Activated T-cell treated with anti-CD3 and anti-CD28 coated beads, Interleukin-2, amount 50 U/mL, for 72 hours (primary cell): ENCODE data around the gene SERPINA9. TPM values are rescaled to one million over a fixed set of nuclear protein-coding genes. Genes with fewer than 3 reads are reported as not detected.
A peak's percentile ranks its signal among the peaks of the same experiment; 100 is the strongest.

ENCODE experiments used
- ATAC-seq, 2 donors: fragments of 150-1000 bp; cut with Tn5 transposase; replicated peaks in 1 of 2; 2 replicates each; pipeline ENCODE4 v1.10.0; 2021; ENCODE audit warnings: moderate library complexity in 2 of 2, mild to moderate bottlenecking in 1 of 2
- DNase-seq, 2 donors: peaks; one replicate each; pipeline ENCODE4 v3.0.0; 2021 to 2022; ENCODE audit warnings: mixed read lengths in 1 of 2
- H3K27ac Mint-ChIP-seq: one replicate; pipeline ENCODE4 v1.8.0; 2022; ENCODE audit warnings: mild to moderate bottlenecking, moderate library complexity, mixed read lengths
- H3K27me3 Mint-ChIP-seq: one replicate; pipeline ENCODE4 v1.8.0; 2022; ENCODE audit warnings: low read depth, mixed read lengths
- H3K36me3 Mint-ChIP-seq, 2 donors: one replicate each; pipeline ENCODE4 v1.8.0; 2022; ENCODE audit warnings: mixed read lengths in 2 of 2, mild to moderate bottlenecking in 1 of 2; ENCODE audit not compliant: insufficient read depth in 2 of 2
- H3K4me1 Mint-ChIP-seq: one replicate; pipeline ENCODE4 v1.8.0; 2022; ENCODE audit warnings: low read depth, mixed read lengths
- H3K4me3 Mint-ChIP-seq, 2 donors: one replicate each; pipeline ENCODE4 v1.8.0; 2022; ENCODE audit warnings: mild to moderate bottlenecking in 2 of 2, mixed read lengths in 2 of 2, moderate library complexity in 2 of 2
- H3K9me3 Mint-ChIP-seq, 2 donors: one replicate each; pipeline ENCODE4 v1.8.0; 2022; ENCODE audit warnings: mixed read lengths in 2 of 2
- total RNA-seq, 2 donors: library from RNA; stranded (reverse); gene quantifications; one replicate each; pipeline ENCODE4 v1.2.3, GENCODE V29; 2022

The SERPINA9 gene
- total RNA-seq, 2 donors from 2014 or later = not detected

GRCh38 chr14:94505206-94505605 lies 29.2 kb upstream of the SERPINA9 start:
- Mint-ChIP-seq H3K27me3 (no peaks in the 10 kb centered on the region), H3K27ac (no peak overlapping the region), H3K4me3 (no peak overlapping the region), H3K4me1 (no peaks in the 10 kb centered on the region), H3K36me3 (no peaks in the 10 kb centered on the region), H3K9me3 (no peaks in the 10 kb centered on the region)
- no peak for DNase-seq
- ATAC-seq = no peak

- H3K27me3 Mint-ChIP-seq = no peaks in the 10 kb centered on the region
- no peaks in the 10 kb centered on the region for H3K36me3 Mint-ChIP-seq
- no peak for DNase-seq
- no peaks in the 10 kb centered on the region for H3K4me1 Mint-ChIP-seq
- no peak for ATAC-seq
- no peak overlapping the region for H3K4me3 Mint-ChIP-seq
- H3K27ac Mint-ChIP-seq = no peak overlapping the region
- no peaks in the 10 kb centered on the region for H3K9me3 Mint-ChIP-seq
These were observed 25.9 kb upstream of the SERPINA9 start for GRCh38 chr14:94501588-94502516.

DNA sequence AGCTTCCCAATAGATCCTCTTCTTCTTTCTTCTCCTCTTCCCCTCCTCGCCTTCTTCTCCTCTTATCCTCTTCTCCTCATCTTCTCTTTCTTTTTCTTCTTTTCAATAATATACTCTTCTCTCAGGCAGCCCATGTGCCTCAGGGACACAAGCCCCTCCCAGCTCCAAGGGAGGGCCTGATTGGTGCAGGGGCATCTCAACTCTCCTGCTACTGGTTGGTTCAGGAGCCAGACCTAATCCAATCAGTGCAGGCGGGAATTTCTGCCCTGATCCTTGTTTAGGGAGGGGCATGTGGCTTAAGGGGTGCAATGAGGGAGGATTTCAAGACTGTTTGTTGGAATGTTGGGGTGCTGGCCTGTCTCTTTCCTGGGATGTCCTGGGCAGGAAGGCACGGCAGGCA lies 24.3 kb upstream of the SERPINA9 start:
- Mint-ChIP-seq H3K9me3 (no peaks in the 10 kb centered on the region), H3K27ac (no peak overlapping the region), H3K36me3 (no peaks in the 10 kb centered on the region), H3K27me3 (no peaks in the 10 kb centered on the region), H3K4me3 (no peak overlapping the region), H3K4me1 (no peaks in the 10 kb centered on the region)
- ATAC-seq = no peak
- no peak for DNase-seq

GRCh38 chr14:94499673-94500072 lies 23.7 kb upstream of the SERPINA9 start:
- ATAC-seq = no peak

DNA sequence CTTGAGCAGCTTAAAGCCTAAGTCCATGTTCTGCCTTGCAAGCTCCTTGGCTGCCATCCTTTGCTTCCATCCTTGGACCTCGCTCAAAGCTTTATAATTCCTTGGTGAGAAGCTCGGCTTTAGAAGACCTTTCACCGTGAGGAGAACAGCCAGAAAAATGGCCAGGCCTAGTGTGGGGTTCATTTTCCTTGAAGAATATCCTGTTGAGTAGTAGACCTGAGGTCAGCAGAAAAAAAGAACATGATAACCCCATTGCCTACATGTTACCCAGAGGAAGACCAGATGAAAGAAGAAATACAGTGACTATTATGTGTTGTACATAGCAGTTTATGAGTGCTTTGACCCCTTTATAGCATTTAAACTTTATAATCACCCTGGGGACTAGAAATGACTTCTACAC lies 22.2 kb upstream of the SERPINA9 start:
- Mint-ChIP-seq H3K27ac (no peak overlapping the region), H3K9me3 (no peaks in the 10 kb centered on the region), H3K4me1 (no peaks in the 10 kb centered on the region), H3K4me3 (no peak overlapping the region), H3K36me3 (no peaks in the 10 kb centered on the region), H3K27me3 (no peaks in the 10 kb centered on the region)
- ATAC-seq (no peak), DNase-seq (no peak)

More at GRCh38 chr14:94499673-94500072, 23.7 kb upstream of the SERPINA9 start:
- H3K4me3 Mint-ChIP-seq = no peak overlapping the region
- H3K9me3 Mint-ChIP-seq = no peaks in the 10 kb centered on the region
- no peaks in the 10 kb centered on the region for H3K36me3 Mint-ChIP-seq
- H3K4me1 Mint-ChIP-seq = no peaks in the 10 kb centered on the region
- H3K27ac Mint-ChIP-seq = no peak overlapping the region
- DNase-seq = no peak
- H3K27me3 Mint-ChIP-seq = no peaks in the 10 kb centered on the region

DNA sequence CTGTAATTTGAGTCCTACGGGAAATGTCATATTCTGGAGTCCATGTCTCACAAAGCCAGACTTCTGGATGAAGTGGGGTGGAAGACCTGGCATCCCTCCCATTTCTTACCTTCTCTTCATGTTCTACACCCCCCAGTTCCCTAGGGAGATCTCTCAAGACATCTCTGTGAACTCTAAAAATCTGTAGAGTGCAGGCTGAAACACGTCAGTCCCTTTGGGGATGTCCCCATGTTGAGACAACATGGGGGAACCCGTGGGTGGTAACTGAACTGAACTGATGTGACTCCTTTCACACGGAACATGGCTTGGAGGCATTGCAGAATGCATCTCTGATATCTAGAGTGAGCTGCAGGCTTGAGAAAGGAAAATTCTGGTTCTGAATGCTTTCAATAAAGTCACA lies 18.1 kb upstream of the SERPINA9 start:
- no peak overlapping the region for H3K27ac Mint-ChIP-seq
- H3K27me3 Mint-ChIP-seq = no peaks in the 10 kb centered on the region
- ATAC-seq (no peak), DNase-seq (no peak)
- H3K9me3 Mint-ChIP-seq = no peaks in the 10 kb centered on the region
- H3K4me3 Mint-ChIP-seq = no peak overlapping the region
- no peaks in the 10 kb centered on the region for H3K36me3 Mint-ChIP-seq
- no peaks in the 10 kb centered on the region for H3K4me1 Mint-ChIP-seq

DNA sequence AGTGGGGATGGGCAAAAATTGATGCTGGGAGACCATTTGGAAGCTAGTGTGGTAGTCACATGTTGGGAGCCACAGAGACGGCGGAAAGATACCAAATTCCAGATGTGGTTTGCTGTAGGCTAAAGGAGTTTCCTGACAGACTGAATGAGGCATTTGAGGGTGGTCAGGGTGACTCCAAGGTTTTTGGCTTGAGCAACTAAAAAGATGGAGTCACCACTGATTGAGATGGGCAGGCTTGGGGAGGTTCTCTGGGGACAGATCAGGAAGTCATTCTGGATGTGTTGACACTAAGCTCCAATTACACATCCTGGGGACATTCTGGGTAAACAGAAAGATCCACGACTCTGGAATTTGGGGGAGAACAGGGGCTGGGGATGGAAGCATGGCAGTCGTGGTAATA lies 15.5 kb upstream of the SERPINA9 start:
- Mint-ChIP-seq H3K36me3 (no peaks in the 10 kb centered on the region), H3K9me3 (no peaks in the 10 kb centered on the region), H3K4me1 (no peaks in the 10 kb centered on the region), H3K27ac (no peak overlapping the region), H3K27me3 (peaks cover 9% of the 10 kb centered on the region), H3K4me3 (no peak overlapping the region)
- no peak for ATAC-seq
- no peak for DNase-seq

GRCh38 chr14:94489336-94489735 lies 13.3 kb upstream of the SERPINA9 start:
- ATAC-seq = no peak
- Mint-ChIP-seq H3K27me3 (peaks cover 9% of the 10 kb centered on the region), H3K4me3 (no peak overlapping the region), H3K4me1 (peaks cover 4% of the 10 kb centered on the region), H3K9me3 (no peaks in the 10 kb centered on the region), H3K27ac (no peak overlapping the region), H3K36me3 (no peaks in the 10 kb centered on the region)
- no peak for DNase-seq

DNA sequence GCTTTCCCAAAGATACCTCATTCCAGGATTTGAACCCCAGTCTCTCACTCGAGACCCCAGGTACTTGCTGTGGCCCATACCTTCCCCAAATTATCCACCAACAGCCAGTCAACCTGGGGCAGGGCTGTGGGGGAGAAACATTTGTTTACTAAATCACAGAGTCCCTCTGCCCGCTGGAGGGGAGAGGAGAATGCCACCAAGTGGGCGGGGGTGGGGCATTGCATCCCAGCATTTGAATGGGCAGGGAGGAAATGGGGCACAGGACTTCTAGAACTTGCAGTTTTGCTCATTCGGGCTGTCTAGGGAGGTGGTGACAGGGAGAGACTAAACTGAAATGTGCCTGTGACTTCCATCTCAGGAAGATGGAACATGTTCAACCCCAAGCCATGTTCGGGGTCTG lies 10.9 kb upstream of the SERPINA9 start:
- Mint-ChIP-seq H3K4me1 (peaks cover 4% of the 10 kb centered on the region), H3K4me3 (no peak overlapping the region), H3K27ac (no peak overlapping the region), H3K27me3 (peaks cover 20% of the 10 kb centered on the region), H3K9me3 (no peaks in the 10 kb centered on the region), H3K36me3 (no peaks in the 10 kb centered on the region)
- ATAC-seq = no peak
- DNase-seq = no peak

DNA sequence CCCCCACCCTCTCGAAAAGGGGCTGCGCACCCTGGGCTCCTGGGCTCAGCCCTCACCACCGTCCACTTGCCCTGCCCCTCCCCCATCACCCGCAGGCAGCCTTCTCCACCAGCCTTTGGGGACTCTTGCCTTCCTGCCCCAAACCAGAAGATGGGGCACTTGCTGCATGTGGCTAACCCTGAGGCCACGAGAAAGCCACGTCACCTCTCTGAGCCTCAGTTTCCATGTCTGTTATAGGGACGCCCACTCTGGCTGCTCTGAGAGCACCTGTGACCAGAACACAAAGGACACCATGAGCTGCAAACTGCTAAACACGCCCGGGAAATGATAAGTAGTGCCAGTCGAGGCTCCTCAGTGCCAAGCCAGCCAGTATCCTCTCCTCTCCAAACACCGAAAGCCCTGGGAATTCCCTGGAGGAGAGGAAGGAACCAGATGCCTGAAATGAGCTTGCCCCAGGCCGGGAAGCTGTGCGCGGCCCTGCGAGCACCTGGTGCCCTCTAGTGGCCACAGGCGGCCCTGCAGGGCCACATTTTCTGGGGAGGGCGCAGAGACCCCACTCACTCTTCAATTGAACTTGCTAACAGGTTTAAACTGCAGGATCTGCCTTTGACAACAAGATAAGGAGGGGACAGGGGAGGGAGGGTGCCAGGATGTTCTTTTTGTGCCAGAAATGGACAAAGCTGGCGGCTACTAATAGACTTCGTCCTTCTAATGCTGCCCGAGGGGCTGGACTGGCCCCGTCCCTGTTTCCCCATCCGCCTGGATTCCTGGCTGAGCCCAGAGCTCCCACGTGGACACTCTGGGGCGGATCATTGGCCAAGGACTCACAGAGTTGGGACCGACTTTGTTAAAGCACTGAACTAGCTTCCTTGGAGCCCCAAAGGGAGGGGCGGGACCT lies 10.2 kb upstream of the SERPINA9 start:
- ATAC-seq = peak; percentile 49 to 55
- no peak overlapping the region for H3K4me3 Mint-ChIP-seq
- DNase-seq = peak; percentile 37 to 65
- no peak overlapping the region for H3K27ac Mint-ChIP-seq
- H3K4me1 Mint-ChIP-seq = peaks cover 4% of the 10 kb centered on the region
- H3K27me3 Mint-ChIP-seq = peaks cover 20% of the 10 kb centered on the region
- H3K36me3 Mint-ChIP-seq = no peaks in the 10 kb centered on the region
- no peaks in the 10 kb centered on the region for H3K9me3 Mint-ChIP-seq

DNA sequence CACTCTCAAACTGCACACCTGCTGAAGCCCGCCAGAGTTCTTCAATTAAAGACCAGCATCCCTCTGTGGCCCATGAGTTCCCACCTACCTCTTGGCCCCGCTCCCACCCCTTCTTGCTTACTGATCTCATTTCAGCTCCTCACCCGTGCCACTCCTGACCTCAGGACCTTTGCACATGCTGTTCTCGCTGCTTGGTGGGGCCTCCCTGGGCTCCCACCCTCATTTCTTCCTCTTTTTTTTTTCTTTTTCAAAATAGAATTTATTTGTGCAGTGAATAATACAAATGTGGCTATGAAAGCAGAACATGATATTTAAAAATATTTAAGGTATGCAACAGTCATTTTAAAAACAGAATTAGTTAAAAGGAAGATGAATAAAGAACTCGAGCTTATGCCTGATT lies 8.5 kb upstream of the SERPINA9 start:
- Mint-ChIP-seq H3K9me3 (no peaks in the 10 kb centered on the region), H3K27me3 (peaks cover 20% of the 10 kb centered on the region), H3K4me1 (peaks cover 4% of the 10 kb centered on the region), H3K36me3 (no peaks in the 10 kb centered on the region), H3K27ac (no peak overlapping the region), H3K4me3 (no peak overlapping the region)
- DNase-seq (no peak), ATAC-seq (no peak)

DNA sequence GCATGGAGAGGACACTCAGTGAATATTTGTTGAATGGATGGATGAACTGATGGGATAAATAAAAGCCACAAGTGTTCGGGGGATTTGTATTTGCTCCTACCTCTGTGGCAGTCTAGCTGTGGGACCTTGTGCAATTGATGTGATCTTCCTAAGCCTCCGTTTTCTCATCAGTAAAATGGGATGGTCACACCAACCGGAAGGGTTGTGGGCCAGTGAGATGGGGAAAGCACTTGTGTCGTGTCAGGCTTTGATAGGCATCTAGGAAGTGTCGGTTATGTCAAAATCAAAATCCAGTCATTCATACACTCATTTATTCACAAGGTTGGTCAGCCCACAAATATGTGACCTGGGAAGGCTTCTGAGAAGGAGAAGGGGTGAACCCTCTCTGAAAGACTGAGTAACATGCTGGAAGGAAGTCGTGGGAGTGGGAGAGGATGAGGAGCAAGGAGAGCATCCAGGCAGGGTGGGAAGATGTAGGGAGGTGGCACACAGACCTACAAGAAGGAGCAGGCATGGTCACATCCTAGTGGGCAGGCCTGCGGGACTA lies 7.8 kb upstream of the SERPINA9 start:
- Mint-ChIP-seq H3K36me3 (peaks cover 0 to 1% of the 10 kb centered on the region in 2 donors), H3K9me3 (peaks cover under 1 to 1% of the 10 kb centered on the region in 2 donors), H3K4me1 (peaks cover 4% of the 10 kb centered on the region), H3K27me3 (peaks cover 20% of the 10 kb centered on the region), H3K4me3 (no peak overlapping the region), H3K27ac (no peak overlapping the region)
- peak in 1 of 2 donors; percentile 45 for ATAC-seq
- no peak for DNase-seq

GRCh38 chr14:94483071-94483451 lies 7.1 kb upstream of the SERPINA9 start:
- Mint-ChIP-seq H3K4me3 (no peak overlapping the region), H3K27ac (no peak overlapping the region), H3K9me3 (peaks cover 3% of the 10 kb centered on the region in 2 donors), H3K4me1 (peaks cover 4% of the 10 kb centered on the region), H3K36me3 (peaks cover 2 to 3% of the 10 kb centered on the region in 2 donors), H3K27me3 (peaks cover 20% of the 10 kb centered on the region)
- no peak for ATAC-seq
- DNase-seq = no peak
